Activated CD4-positive, alpha-beta T cell treated with anti-CD3 and anti-CD28 coated beads, Interleukin-10, Interleukin-2, amounts not matched to agents 100 ng/mL and 50 ng/mL, durations not matched to agents 16 hours and 8 hours (primary cell): ENCODE measurements around the gene AMBP.

Experiments
- DNase-seq: peaks from one replicate; pipeline ENCODE4 v3.0.0-alpha.2; 2020

The AMBP gene

GRCh38 chr9:114072184-114073140 is 5.6 kb downstream of the AMBP start:
- DNase-seq: no peak

- DNase-seq: no peak
Observed at GRCh38 chr9:114071197-114071795, 6.8 kb downstream of the AMBP start.

GRCh38 chr9:114070188-114071103 is 7.7 kb downstream of the AMBP start:
- DNase-seq: no peak

DNA sequence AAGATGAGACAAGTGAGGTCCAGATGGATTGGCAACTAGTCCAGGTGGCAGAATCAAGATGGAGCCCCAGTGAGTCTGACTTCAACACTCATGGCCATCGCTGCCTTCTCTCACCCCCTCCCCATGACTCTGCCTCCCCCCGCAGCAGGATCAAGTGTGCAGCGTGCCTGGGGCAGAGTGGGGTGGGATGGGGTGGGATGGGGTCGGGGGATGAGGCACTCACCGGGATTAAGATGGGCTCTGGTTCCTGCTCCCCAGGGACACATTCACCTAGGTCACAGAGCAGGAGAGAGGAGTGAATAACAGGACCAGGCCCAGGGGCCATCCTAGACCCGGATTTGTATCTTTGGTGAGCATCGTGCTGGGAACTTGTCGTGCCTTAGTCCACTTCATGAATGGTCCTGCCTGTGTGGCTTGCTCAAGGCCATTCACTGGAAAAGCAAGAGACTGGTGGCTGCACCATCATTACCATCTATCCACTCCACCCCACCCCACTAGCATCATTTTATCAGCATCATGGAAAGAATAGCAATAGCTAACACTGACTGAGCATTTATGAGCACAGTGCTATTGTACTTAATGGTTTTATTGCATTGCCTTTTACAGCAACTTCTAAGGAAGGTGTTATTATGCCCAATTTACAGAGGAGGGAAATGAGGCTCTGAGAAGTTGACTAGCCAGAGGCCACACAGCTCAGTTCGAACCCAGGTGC is 8.5 kb downstream of the AMBP start:
- DNase-seq: no peak

DNA sequence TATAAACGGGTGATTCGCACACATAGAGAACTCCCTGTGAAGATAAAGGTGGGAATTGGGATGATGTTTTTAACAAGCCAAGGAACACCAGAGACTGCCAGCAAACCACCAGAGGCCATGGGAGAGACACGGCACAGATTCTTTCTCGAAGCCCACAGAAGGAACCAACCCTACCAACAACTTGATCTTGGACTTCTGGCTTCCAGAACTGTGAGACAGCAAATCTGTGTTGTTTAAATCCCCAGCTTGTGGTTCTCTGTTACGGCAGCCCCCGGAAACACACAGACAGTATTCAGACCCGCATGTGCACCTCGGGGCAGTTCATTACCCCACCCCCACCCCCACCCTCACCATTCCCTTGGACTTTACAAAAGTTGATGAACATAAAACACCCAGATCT is 12.8 kb downstream of the AMBP start:
- DNase-seq: no peak

DNA sequence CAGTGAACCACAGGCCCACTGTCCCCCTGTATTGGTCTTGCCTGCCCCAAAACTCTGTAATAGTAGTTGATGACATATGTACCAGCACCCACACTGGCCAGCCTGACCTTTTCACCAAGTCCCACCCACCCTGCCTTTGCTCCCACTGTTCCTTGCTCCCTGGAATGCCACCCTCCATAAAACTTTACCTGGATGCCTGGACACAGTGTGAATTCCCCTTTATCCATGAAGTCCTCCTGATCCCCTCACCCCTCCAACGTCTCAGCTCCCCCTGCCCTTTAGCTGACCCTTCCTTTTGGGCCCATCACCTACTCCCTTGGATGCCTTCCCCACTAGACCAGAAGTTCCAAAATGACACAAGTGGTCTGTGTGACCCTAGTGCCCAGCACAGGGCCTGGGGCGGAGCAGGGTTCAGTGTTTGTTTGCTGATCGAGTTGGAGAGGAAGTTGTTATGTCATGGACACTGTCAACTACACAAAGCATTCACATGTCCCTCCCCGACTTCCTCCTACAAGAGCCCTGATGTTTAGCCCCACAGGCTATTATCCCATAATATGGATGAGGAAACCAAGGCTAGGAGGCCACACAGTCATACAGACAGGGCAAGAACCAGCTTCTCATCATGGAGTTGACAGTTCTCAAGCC is 16.1 kb downstream of the AMBP start:
- DNase-seq: no peak

DNA sequence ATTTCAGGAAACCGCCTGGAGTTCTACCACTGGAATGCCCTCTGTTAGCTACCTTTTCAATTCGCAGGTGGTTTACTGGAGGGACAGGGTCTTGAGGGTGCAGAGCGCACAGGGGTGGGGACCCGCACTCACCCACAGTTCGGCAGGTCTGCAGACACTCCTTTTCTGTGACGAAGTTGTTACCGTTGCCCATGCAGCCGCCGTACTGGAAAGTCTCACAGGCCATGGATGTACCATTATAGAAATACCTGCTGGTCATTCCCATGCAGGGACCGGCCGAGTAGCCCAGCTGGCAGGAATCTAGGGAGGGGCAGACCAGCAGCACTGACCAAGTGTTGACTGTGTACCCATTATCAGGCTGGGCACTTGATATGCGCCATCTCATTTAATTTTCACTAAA is 16.8 kb downstream of the AMBP start:
- no peak for DNase-seq

GRCh38 chr9:114060711-114061110 is 17.4 kb downstream of the AMBP start:
- no peak for DNase-seq

- DNase-seq: no peak
Observed at GRCh38 chr9:114060070-114060469, 18.0 kb downstream of the AMBP start.

DNA sequence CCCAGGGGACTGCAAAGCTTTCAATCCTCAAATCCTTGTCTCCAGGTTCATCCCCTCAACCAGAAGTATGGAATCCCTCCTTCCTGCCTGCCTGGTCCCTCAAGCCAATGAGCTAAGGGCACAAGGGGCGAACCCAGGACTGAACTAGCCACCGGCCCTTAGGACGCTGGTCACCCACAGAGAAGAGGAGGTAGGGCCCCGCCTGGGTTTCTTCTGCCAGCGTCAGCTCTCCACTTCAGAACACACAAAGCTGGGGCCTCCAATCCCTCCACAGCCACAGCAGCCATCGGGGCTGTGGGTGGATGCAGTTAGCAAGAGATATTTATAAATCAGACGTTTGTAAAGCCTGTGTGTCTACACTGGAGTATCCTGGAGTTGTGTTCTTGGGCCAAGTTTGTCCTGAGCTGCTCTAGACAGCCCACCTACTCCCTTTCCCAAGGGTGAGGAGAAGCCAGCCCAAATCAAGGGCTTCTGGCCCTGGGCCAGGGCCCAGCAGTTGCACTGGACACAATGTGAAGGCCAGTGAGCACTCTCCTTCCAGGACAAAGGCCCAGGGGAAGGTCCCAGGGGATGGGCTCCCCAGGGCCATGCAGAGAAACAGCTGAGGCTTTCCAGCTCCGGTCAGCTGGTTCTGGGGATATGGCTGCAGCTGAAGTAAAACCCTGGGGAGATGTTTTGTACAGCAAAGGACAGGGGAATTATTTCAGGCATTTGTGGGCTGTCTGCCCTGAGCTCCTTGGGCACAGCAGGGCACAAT is 18.9 kb downstream of the AMBP start:
- DNase-seq: no peak

GRCh38 chr9:114058688-114059046 is 19.4 kb downstream of the AMBP start:
- no peak for DNase-seq

GRCh38 chr9:114057161-114057885 is 20.8 kb downstream of the AMBP start:
- DNase-seq: no peak

DNA sequence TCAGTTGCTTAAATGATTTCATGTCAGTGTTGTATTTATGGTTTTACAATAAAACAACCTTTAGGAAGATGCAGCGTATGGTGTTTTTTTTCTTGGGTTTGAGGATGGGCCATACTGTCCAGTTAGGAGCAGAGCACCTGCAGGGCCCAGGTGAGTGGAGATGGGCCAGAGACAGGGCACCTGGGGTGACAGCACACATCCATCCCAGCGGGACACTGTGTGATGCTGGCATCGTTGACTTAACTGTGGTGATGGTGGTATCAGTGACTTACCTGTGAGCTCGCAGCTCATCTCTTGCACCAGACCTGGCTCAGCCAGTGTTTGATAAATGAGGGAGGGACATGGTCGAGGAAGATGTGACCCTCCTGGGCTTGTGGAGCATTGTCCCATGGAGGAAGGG is 21.6 kb downstream of the AMBP start:
- DNase-seq: no peak

DNA sequence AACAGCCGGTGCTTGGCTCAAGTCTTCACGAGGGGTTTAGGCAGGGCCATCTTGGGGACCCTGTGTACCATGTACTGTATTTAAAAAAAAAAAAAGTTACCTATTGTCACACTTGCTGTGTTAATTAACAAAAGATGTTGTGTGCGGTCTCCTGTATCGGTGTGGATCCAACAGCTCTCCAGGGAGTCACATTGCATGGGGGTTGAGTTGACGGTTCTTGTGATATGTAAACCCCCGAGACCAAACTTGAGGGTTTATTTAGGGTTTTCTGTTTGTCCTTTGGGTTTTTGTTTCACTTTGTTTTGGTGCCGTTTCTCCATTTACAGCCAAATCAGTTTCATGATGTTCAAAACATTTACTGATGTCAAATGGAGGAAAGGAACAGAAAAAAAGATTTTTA is 22.2 kb downstream of the AMBP start:
- no peak for DNase-seq

GRCh38 chr9:114055061-114055460 is 23.0 kb downstream of the AMBP start:
- no peak for DNase-seq

DNA sequence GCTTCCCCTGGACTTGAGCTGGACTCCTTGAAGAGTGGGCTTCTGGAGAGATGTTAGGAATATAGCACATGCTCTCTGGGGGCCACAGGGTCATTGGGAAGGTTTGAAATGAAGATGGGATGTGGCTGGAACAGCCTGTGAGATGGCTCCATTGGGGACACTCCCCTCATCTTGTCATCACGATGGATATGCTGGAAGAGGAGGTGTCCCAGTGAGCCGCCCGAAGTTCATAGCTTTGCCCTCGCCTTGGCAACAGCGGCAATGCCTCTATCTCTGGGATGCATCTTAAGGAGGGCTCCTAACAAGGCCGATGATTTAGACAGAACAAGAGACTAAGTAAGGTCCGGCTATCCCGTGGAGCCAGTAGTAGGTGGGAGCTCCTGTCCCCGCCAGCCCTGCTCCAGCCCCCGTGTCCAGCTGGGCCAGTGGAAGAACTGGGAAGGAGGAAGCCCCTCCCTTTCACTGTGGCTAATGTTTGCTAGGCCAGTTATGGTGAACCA is 23.9 kb downstream of the AMBP start:
- no peak for DNase-seq

- DNase-seq: no peak
Observed at GRCh38 chr9:114053246-114054005, 24.7 kb downstream of the AMBP start.

- DNase-seq: no peak
Observed at GRCh38 chr9:114051706-114052105, 26.4 kb downstream of the AMBP start.

DNA sequence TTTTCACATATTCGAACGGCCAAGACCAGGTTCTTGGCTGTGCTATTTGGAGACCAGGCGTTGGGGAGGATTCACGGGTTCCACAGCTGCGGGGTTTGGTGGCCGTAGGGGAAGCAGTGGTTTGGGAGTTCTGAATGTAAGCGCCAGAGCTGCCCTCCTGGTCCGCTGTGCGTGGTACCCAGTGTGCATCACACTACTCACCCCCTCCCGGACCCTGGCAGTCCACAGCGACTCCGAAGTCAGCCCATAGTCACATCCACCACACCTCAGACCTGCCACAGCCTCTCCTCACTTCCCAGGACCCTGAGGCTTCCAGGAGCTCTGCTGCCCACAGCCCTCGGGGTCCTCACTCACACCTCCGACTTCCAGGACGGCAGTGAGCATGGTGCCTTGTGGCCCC is 26.8 kb downstream of the AMBP start:
- DNase-seq: no peak

GRCh38 chr9:114050646-114051045 is 27.5 kb downstream of the AMBP start:
- no peak for DNase-seq
